GM18511 (cell line): ENCODE measurements around the gene CDKAL1.
A peak's percentile ranks its signal among the peaks of the same experiment; 100 is the strongest.
"Not testable (repeated sequence)": the region's sequence is repeated elsewhere in the genome, so short reads cannot be mapped to it uniquely, and the experiment has no call there.

Experiments
- ATAC-seq: cut with Tn5 transposase; IDR thresholded peaks from one replicate; pipeline ENCODE4 v1.9.1; 2021; ENCODE audit warnings: mild to moderate bottlenecking, moderate library complexity; ENCODE audit not compliant: unreplicated experiment

The CDKAL1 gene

DNA sequence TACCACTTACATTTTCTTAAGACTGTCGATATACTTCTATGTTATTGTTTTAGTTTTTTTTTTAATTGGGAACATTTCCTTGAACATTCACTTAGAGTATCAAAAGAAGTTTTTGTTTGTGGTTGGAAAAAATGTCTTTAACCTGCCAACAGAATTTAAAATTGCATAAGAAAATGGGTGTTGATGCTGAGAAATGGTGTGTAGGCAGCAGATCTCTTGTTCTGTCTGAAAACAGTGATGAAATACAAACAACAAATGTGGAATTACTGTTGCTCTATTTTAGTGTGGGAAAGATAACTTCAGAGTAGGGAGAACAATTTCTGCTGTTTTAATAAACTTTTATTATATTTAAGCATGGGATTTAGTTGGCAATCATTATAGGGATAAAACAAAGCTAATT is 293.5 kb downstream of the CDKAL1 start:
- no peak for ATAC-seq

DNA sequence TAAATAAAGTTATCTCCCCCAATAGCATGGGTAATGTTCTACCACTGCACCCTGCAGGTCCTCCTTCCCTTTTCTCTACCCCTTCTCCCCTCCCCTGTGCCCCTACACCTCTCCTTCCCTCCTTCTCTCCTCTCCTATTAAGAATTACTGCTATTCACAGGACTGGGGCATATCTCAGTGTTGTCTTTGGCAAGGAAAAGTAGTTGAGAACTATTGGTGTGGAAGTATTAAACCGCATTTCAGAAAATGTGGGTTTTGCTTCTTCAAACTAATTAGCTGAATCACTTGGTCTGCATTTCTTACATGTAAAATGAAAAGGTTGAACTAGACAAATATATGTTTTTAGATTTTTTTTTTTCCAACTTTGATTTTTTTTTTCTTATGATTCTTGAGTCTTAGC is 296.3 kb downstream of the CDKAL1 start:
- ATAC-seq: no peak

DNA sequence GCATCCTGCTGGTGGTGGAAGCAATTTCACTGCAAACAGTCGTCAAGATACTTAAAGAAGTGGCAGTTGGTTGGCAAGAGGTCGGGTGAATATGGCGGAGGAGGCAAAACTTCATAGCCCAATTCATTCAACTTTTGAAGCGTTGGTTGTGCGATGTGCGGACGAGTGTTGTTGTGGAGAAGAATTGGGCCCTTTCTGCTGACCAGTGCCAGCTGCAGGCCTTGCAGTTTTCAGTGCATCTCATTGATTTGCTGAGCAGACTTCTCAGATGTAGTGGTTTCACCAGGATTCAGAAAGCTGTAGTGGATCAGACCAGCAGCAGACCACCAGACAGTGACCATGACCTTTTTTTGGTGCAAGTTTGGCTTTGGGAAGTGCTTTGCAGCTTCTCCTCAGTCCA is 297.0 kb downstream of the CDKAL1 start:
- ATAC-seq: not testable (repeated sequence)

DNA sequence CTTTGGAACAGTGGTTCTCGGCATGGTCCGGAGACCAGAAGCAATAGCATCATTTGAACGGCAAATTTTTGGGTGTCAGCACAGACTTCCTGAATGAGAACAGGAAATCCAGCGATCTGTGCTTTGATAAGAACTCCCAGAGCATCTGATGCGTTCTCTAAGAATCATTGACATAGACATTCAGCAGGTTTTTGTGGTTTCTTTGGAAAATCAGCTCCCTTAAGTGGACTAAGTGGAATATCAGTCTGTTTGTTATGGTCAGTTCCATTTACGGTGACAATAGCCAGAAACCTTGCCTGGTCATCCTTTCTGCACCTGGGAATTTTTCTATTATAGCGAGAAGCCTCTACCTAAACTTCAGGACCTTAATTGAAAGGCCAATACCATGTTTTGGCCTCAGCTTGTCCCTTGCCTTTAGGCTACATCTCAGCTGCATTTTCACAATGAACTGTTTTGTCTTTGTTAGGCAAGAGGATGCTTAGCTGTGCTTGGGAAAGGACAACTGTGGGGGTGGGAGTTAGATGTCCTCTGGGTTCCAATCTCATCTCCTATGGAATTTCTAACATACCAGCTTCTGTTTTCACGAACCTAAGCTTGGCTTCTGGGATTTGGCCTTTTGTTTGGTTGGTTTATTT is 299.7 kb downstream of the CDKAL1 start:
- no peak for ATAC-seq

DNA sequence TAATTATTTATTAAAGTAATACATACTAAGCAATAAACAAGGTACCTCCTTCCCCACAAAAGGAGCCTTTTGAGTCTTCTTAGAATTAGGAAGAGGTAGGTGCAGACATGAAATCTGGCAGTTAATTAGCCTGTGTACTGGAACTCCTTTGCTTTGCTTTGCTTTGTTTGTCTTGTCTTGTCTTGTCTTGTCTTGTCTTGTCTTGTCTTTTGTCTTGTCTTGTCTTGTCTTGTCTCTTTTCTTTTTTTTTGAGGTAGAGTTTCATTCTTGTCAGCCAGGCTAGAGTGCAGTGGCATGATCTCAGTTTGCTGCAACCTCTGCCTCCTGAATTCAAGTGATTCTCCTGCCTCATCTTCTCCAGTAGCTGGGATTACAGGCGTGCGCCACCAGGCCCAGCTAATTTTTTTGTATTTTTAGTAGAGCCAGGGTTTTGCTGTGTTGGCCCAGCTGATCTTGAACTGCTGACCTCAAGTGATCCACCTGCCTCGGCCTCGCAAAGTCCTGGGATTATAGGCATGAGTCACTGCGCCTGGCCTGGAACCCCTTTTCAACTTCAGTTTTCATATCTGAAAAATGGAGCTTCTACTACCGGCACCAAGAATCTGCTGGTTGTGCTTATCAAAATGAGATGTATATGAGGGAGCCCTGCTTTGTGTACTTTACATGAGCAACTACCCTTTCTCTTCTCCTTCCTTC is 301.2 kb downstream of the CDKAL1 start:
- no peak for ATAC-seq

DNA sequence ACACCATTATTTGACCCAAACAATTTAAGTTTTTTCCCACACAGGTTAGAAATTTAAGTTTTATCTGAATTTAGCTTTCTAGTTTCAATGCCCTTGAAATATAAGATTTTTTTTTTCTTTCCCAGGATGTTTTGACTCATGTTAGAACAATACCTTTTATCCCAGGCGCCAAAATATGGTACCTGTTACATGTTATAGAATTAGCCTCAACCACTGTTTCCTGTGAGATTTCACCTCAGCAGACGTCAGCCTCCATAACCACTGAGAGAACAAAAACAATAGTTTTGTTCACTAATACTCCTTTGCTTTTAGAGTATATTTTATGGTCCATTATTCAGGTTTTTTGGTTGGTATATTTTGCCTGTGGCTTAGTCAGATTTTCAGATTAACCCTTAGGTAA is 302.9 kb downstream of the CDKAL1 start:
- ATAC-seq: peak; percentile 59

DNA sequence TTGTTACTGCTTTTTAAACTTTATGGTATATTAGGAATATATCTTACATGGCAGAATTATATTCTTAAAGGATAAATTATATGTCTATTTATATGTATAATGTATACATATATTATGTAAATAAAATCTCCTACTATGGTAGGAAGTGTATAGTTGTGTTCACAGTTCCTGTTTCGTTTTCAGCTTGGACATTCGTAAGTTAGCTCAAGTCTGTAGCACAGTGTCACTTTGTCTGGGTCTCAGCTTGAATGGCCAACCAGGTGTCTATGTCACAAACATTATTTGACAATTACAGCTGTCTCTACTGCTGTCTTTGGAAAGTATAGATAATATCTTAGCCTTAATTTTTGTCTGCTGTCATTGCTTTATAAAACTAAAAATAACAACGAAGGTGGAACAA is 303.9 kb downstream of the CDKAL1 start:
- ATAC-seq: no peak

DNA sequence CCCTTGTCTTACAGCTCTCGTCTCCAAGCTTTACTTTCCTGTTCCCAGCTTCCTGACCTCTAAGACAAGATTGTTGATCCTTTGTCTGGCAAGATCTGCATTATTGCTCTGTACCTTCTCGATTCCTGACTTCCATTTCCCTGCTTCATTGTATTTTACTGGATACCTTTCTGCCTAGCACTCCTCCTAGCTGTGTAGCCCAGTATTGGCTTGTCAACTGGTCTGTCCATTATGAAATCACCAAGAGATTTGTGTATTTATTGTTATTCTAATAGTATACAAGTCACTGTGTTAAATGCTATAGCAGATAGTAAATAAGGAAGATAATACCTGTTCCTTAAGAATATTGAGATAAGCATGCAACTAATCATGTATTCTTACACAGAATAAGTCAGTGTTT is 305.4 kb downstream of the CDKAL1 start:
- ATAC-seq: no peak

DNA sequence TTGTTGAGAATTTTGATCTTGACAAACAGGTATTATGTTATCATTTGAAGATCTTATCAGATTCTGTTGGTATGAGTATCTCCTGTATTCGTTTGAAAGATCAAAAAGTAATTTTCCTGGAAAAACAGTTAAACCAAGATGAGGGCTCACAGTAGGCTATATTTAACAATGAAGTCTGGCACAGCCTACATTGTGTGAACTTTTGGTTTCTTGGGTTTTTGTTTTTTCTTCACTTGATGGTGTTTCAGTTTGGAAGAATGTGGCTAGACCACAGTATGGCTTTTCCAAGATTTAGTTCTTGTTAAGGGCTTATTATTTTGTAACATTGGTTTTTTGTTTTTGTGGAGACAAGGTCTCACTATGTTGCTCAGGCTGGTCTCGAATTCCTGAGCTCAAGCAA is 306.4 kb downstream of the CDKAL1 start:
- ATAC-seq: no peak

DNA sequence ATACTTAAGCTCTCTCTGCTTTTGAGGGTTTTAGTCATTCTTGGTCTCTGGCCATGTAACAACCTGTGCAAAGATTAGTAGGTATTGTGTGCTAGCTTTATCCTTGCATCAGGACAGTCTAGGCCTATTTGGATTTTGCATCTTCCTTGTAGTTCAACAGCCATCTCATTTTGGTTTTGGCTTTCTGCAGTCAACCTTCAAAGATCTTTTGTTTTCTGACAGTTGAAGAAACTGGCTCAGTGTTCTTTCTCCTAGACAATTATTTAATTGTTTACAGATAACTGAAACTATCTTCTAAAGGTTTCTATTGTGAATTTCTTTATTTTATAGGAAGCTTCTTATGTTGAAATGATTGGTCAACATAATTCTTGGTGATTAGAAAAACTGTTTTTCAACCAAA is 307.5 kb downstream of the CDKAL1 start:
- no peak for ATAC-seq

DNA sequence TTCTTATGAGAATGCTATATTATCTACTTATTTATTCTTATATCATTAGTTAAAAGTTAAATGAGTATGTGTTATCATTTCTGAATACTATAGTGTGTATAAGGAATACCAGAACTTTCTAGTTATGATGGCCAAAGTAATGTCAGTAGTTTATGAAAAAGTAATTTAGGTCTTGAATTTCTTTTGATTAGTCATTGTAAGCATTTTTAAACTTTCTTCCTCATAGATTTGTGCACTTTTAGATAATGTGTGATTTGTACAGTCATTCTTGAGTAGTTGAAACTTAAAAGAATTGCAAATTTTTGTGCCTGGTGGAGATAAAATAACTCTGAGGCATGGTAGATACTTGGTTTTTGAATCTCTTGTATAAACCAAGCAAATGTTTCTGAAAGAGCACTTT is 311.3 kb downstream of the CDKAL1 start:
- ATAC-seq: no peak

DNA sequence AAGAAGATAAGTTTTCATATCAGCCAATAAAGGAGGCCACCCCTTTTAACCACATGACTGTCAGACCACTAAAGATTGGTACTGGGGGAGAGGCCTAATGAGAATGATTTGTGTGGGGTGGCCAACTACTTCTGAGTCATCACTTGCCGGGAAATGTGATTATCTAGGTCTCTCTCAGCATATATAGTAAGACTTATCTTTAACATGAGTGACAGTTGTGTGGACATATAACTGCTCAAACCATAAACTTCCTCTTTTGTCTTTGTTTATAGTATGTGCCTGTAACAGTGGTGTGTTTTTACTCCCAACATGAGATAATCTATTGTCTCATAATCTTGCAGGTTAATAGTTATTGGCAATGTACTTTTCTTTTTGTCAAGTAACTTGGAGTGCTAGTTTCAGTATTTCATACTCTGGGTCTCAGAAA is 312.4 kb downstream of the CDKAL1 start:
- peak; percentile 90 for ATAC-seq

DNA sequence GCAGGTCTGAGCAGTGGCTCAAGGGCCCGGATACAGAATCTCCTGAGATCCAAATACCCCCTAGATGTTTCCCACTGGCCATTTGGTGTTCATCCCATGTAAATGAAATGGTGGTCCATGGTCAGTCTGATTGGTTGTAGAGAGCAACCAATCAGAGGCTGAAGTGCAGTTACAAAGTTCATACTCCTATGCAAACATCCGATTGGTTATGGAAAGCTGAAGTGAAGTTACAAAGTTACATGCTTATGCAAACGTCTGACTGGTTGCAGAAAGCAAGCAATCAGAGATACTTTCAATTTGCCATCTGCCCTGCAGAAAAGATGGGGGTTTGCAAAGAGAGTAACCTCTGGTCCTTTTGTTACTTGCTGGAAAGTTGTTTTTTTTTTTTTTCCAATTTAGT is 313.6 kb downstream of the CDKAL1 start:
- ATAC-seq: no peak

DNA sequence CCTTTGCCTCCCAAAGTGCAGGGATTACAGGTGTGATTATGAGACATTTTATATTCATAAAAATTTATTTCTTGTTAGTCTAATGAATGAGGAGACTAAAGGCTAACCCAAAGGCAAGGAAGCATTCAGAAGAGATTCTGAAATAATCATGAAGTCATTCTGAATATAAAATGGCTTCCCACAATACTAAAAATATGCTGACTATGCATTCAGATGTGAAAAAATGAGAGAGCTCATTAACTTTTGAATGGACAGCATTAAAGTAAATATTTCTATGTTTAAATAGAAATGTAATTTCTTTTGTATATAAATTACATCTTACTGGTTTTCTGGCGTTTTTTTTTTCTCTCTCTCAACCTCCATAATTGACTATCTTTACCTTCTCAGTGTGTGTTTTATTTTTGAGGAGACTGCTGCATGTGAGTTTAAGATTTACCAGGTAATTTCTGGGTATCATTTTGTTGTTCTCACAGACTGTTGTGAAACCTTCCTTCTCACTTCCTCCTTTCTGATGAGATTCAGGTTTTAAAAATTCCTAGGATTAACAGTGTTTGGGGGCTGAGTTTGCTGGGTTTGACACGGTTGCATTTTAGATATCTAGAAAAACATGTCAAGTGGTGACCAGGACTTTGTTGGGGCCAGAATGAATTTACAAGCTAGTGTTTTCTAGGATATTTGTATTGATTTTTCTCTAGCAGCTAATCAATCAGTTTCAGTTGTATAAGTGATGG is 316.6 kb downstream of the CDKAL1 start:
- ATAC-seq: no peak

DNA sequence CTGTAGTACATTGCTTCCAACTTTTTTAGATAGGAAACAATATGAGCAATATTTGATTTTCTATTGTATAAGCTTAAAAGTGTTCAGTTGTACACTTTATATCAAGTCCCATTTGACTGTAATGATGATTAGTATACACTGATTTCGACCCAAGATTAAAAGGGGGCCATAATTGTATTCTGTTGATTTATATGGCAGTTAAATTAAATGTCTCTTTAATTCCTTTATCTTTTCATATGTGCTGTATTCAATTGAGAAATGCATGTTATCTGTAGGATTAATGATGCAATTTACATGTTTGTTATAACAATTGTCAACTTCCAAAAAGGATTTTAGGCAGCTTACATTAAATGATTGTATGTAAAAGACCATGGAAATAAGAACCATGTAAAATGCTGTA is 317.5 kb downstream of the CDKAL1 start:
- no peak for ATAC-seq

DNA sequence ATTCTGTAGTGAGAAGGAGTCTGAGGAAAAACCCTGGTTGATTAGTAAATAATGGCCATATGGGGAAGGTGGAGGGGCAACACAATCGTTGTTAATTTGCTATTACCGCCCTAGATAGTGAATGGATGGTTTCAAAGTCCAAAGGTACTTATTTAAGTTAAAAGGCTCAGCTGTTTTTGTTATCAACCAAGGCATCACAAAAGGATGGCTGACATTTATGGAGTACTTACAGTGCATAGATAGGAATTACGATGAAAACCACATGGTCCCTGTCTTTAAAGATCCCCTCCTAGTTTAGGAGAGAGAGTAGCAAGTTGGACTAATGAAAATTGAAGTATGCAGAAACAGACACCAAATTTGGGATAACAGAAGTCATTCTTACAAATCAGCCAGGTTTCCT is 319.6 kb downstream of the CDKAL1 start:
- ATAC-seq: no peak

DNA sequence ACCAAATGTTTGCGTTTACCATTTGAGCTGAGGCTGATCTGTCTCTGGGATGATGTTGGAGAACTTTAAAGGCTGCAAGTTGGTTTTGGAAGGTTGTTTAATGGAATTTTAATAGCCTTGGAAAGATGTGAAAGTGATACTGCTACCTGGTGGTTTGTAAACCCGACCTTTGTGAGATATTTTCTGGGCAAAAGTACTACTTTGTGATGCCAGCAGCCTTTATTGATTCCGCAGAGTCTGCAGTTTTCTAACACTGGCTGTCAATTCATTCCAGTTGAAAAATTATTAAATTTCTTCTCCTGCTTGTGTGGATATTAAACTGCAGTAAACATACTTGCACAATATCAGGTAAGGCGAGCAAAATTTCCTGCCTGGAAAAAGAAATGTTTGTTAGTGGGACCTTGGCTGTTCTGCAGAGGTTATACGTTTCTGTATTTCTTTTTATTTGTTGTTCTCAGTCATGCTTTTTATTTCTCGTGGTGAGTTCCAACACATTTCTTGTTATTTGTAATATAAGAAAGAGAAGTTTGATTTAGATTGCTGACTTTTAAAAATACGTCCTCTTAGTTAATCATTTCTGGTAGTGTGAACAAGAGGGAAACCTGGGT is 322.5 kb downstream of the CDKAL1 start:
- no peak for ATAC-seq

DNA sequence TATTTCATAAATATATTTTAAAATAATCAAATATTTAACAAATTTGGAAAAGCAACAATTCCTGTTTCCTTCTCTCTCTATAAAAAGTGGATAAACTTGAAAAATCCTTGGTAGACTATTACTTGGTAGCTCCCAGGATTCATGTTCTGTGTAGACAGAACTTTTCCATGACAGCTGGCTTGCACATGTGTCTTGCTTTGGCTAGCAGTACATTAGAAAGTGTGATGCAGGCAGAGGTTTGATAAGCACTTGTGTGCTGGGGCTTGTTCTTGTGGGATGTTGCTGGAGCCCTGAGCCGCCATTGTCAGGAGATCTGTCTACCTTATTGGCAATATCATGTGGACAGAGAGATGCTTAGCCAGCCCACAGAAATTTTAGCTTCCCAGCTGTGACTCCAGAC is 327.2 kb downstream of the CDKAL1 start:
- no peak for ATAC-seq

DNA sequence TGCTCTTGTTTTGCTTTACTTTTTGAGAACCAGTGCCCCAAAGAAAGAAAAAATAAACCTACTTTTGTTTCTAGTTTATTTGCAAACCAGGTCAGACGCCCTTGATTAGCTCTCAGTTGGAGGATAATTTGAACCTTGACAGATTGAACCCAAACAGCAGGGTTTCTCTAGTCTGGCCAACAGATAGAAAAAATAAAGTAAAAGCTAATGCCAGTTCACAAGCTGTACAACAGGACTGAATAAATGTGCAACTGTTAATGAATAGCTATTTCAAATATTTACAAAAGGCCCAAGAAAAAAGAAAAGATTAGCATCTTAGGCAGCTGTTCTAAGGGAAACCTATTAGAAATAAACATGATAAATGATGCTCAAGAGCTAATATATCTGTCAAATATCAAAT is 331.8 kb downstream of the CDKAL1 start:
- ATAC-seq: no peak

DNA sequence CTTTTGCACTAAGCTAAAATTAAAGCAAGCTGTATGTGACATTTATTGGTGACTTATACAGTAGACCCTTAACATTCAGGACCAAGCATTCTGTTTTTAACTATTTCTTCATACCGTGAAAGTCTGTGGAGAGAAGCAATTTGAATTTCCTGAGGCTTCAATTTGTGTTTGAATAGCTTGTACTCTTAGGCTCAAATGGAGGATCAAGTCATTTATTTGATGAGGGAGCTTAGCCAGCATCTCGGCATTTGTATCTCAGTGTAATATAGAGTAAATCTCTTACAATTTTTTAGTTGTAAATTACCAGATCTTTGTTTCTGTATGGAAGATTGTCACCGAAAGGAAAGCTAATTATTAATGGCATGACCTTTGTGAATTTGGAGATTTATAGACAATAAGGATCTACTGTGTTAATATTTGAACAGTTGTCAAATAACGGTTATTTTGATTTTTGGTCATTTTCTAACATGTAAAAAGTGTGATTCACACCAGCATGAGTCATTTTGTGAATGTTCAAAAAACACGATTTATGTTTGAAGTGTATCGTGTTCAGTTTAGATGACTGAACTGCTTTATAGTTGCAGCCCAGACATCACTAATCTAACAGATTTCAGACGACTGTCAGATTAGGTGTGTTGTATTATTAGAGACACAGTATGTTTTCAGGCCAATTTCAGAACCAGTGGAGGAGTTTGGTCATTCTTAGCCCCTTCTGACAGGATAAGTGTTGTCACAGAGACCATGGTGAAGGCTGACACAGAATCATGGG is 332.9 kb downstream of the CDKAL1 start:
- ATAC-seq: no peak
